BE2C (cell line): ENCODE results near the gene KLHL14.

Source experiments
- DNase-seq: peaks from one replicate; pipeline ENCODE4 v3.0.0-alpha.2; 2020
- H3K27me3 ChIP-seq: fragments of 250-450 bp; sonication (Bioruptor Pico); 2 replicates; pipeline ENCODE4 v1.5.1; 2020; ENCODE audit warnings: mild to moderate bottlenecking
- H3K36me3 ChIP-seq: fragments of 250-450 bp; sonication (Bioruptor Pico); 2 replicates; pipeline ENCODE4 v1.5.1; 2020; ENCODE audit warnings: mild to moderate bottlenecking
- H3K4me1 ChIP-seq: fragments of 250-450 bp; sonication (Bioruptor Pico); 2 replicates; pipeline ENCODE4 v1.5.1; 2020
- H3K4me3 ChIP-seq: 2 replicates; pipeline ENCODE4 v1.5.1; 2011; ENCODE audit warnings: low read depth, low read length
- H3K9me3 ChIP-seq: fragments of 250-450 bp; sonication (Bioruptor Pico); 2 replicates; pipeline ENCODE4 v1.5.1; 2020
- CTCF ChIP-seq: IDR thresholded peaks from 2 replicates; pipeline ENCODE4 v1.5.1; 2012; ENCODE audit warnings: mild to moderate bottlenecking, low read depth, low read length

Gene KLHL14

DNA sequence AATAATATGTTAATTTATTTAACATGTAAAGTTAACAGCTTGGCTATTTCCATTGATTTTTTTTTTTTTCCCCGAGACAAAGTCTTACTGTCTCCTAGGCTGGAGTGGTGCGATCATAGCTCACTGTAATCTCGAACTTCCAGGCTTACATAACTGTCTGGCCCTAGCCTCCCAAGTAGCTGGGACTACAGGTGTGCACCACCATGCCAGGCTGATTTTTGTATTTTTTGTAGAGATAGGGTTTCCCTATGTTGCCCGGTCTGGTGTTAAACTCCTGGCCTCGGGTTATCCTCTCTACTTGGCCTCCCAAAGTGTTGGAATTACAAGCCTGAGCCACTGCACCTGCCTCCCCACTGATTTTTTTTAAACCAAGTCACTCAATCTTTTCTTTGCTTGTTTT lies 32.5 kb upstream of the KLHL14 start:
- no peak for TF ChIP-seq CTCF
- no peak for DNase-seq
- Histone ChIP-seq H3K9me3 (no peaks in the 10 kb centered on the region), H3K4me3 (no peak overlapping the region), H3K27me3 (no peaks in the 10 kb centered on the region), H3K4me1 (no peaks in the 10 kb centered on the region), H3K36me3 (no peaks in the 10 kb centered on the region)

- TF ChIP-seq CTCF: no peak
- Histone ChIP-seq H3K4me1 (no peaks in the 10 kb centered on the region), H3K4me3 (no peak overlapping the region), H3K27me3 (no peaks in the 10 kb centered on the region), H3K9me3 (no peaks in the 10 kb centered on the region), H3K36me3 (no peaks in the 10 kb centered on the region)
- DNase-seq: no peak
Measured at GRCh38 chr18:32804134-32804888, 31.5 kb upstream of the KLHL14 start.

DNA sequence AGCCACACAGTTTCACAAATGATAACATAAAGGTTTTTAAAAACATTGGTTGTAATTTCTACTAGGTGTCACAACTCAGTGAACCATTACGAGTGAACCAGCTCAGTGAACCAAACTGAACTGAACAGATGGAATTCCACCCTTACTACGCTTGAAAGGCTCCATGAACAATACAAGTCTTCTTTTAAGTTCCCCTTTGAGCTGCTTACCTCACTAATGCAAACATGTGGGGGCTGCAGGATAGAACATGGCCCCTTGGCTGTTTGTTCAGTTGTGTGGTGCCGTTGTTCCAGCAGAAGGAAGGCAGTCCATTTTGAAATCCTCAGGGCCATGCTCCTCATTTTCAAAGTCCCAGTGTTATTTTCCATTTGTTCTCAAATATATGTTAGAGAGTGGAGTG lies 30.7 kb upstream of the KLHL14 start:
- no peak for TF ChIP-seq CTCF
- Histone ChIP-seq H3K36me3 (no peaks in the 10 kb centered on the region), H3K9me3 (no peaks in the 10 kb centered on the region), H3K4me1 (no peaks in the 10 kb centered on the region), H3K4me3 (no peak overlapping the region), H3K27me3 (no peaks in the 10 kb centered on the region)
- no peak for DNase-seq

DNA sequence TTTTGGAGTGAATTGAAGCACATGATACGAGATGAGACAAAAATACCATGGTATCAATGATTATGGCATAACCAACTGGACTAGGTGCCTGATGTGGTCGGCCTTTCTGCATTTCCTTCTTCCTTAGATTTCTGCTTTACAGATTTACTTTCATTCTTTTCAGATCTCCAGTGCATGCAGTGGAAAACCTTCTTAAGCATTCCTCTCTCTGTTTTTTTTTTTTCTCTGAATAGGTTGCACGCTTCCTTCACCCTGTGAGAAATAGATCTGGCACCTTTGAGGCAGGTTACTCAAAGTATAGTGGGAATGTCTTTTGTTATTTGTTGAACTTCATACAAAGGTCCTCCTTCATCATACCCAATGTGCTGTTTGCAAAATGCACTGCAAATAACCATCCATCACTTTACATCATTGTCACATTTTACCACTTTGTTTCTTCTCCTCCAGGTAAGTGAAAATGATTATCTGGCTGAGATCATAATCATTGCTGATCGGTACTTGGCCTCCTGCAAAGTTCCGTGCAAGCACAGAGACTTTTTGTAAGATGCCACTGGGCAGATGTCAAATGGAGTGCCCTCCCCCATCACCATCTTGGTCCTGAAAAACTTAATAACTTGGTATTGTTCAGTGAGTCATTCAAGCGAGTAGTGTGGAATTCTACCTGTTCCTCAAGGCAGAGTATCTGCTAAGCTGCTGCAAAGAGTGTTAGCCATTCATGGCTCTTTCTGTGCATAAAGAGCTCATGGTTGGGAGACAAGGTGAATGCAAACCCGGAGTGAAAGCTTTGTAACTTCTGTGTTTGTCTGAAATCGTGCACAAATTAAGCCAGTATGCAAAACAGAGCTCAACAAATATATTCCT lies 30.0 kb upstream of the KLHL14 start:
- H3K27me3 ChIP-seq: no peaks in the 10 kb centered on the region
- no peak for TF ChIP-seq CTCF
- DNase-seq: no peak
- H3K4me3 ChIP-seq: no peak overlapping the region
- H3K36me3 ChIP-seq: no peaks in the 10 kb centered on the region
- H3K9me3 ChIP-seq: no peaks in the 10 kb centered on the region
- H3K4me1 ChIP-seq: no peaks in the 10 kb centered on the region

- Histone ChIP-seq H3K9me3 (no peaks in the 10 kb centered on the region), H3K4me3 (no peak overlapping the region), H3K4me1 (no peaks in the 10 kb centered on the region), H3K27me3 (no peaks in the 10 kb centered on the region), H3K36me3 (no peaks in the 10 kb centered on the region)
- TF ChIP-seq CTCF: no peak
- no peak for DNase-seq
Measured at GRCh38 chr18:32801228-32801627, 28.4 kb upstream of the KLHL14 start.
